GM19463 (cell line): ENCODE results near the gene SEC16A.

ENCODE experiments used
- ATAC-seq: cut with Tn5 transposase; IDR thresholded peaks from one replicate; pipeline ENCODE4 v1.9.1; 2021; ENCODE audit warnings: mild to moderate bottlenecking, moderate library complexity; ENCODE audit not compliant: unreplicated experiment

The SEC16A gene

GRCh38 chr9:136502940-136503550 is 20.2 kb upstream of the SEC16A start:
- no peak for ATAC-seq

- no peak for ATAC-seq
These were observed 19.4 kb upstream of the SEC16A start for GRCh38 chr9:136502196-136502595.

GRCh38 chr9:136501686-136502085 is 18.8 kb upstream of the SEC16A start:
- ATAC-seq, result no peak

- no peak for ATAC-seq
These were observed 17.4 kb upstream of the SEC16A start for GRCh38 chr9:136499935-136500910.

GRCh38 chr9:136499071-136499934 is 16.5 kb upstream of the SEC16A start:
- no peak for ATAC-seq

GRCh38 chr9:136497916-136498695 is 15.3 kb upstream of the SEC16A start:
- ATAC-seq, result no peak

- ATAC-seq, result no peak
These were observed 14.2 kb upstream of the SEC16A start for GRCh38 chr9:136496801-136497620.

- ATAC-seq, result no peak
These were observed 13.3 kb upstream of the SEC16A start for GRCh38 chr9:136496181-136496580.

GRCh38 chr9:136495238-136495800 is 12.5 kb upstream of the SEC16A start:
- ATAC-seq, result no peak

- ATAC-seq, result no peak
These were observed 11.8 kb upstream of the SEC16A start for GRCh38 chr9:136494531-136495215.

GRCh38 chr9:136494012-136494411 is 11.2 kb upstream of the SEC16A start:
- ATAC-seq, result no peak

- ATAC-seq, result no peak
These were observed 10.7 kb upstream of the SEC16A start for GRCh38 chr9:136493567-136493971.

GRCh38 chr9:136492978-136493522 is 10.2 kb upstream of the SEC16A start:
- ATAC-seq, result no peak

GRCh38 chr9:136489731-136490130 is 6.9 kb upstream of the SEC16A start:
- no peak for ATAC-seq

GRCh38 chr9:136488247-136489214 is 5.7 kb upstream of the SEC16A start:
- no peak for ATAC-seq

- no peak for ATAC-seq
These were observed 4.8 kb upstream of the SEC16A start for GRCh38 chr9:136487672-136488071.
